ENCODE data around the gene MBP.

Gene MBP

DNA sequence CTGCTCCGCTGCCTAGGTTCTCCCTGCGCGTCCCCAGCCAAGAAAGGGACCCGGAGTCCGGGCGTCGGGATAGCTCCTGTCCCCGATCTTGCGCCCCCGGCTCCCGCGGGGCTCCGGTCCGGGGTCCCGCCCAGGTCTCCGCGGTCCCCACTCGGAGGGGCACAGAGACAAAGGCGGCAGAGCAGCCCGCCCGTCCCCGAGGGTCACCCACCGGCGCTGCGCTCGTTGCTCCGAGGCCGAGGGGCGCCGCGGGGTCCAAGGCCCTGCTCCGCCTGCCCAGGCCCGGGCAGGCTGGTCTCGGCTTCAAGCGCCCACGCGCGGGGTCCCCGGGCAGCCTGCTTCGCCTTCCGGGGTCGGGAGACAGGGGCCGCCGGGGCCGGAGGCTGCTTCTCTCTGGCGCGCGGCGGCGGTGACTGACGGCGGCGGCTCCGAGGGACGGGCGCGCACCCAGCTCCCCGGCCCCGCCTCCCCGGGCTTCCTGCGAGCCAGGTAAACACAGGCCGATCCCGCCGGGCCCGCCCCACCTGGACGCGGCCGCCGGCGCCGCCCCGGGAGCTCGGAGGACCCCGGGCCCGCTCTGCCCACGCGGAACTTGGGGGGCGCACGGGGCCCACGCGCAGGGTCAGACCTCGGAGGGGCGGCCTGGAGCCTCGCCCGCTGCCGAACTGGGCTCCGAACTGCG, at the start of gene MBP:
MBP (minus strand) TSS at position 415 of the 682 bp plus-strand sequence. CDS start 27,522 bp downstream, outside the sequence.
- Histone ChIP-seq H3K36me3 (ENCODE audit: control insufficient read depth, low read depth, low read length) (no peaks in the 10 kb centered on the region), H3K4me1 (ENCODE audit: control insufficient read depth, low read depth, low read length) (no peaks in the 10 kb centered on the region), H3K9ac (ENCODE audit: low read length) (no peak within 1 kb of the TSS), H3K27me3 (ENCODE audit: control insufficient read depth, insufficient read depth, low read length) (peaks cover 49% of the 10 kb centered on the region), H3K4me3 (ENCODE audit: low read length) (peak within 1 kb of the TSS; percentile 61), H3K27ac (ENCODE audit: low read length) (no peak within 1 kb of the TSS), H3K9me3 (ENCODE audit: control insufficient read depth, low read depth, low read length) (no peaks in the 10 kb centered on the region)

DNA sequence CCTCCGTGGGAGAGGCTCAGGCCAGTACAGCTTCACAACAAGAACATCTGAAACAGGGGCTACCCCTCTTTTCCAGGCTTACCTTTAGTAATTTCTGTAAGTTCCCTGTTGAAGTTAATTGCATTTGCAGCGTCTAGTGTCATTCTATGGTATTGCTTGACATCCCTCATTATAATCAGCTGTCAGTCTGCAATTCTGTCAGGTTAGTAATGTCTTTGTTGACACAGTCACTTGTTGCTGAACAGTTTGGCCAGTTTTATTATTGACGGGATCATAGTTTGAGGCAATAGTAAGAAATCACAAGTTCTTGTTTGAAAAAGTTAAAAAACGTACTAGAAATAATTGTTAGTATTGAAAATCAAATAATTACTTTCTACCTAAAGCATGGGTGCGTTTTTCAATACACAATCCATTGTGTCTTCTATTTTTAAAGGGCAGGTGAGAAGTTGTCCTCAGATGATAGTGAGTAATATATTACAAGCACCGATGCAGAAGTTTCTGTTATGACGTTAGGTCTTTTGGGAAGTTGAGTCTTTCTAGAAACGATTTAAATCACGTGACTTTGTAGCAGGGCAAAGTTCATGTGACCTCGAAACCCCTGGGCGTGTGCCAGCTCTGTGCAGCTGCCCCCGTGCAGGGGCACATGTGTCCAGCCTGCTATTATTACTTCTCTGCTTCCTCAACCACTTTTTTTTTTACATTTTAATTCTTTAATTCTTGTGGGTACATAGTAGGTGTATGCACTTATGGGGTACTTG, 49.5 kb upstream of the MBP start:
- Histone ChIP-seq H3K9me3 (ENCODE audit: control insufficient read depth, low read depth, low read length) (no peaks in the 10 kb centered on the region), H3K4me3 (ENCODE audit: low read length) (no peak overlapping the region), H3K36me3 (ENCODE audit: control insufficient read depth, low read depth, low read length) (no peaks in the 10 kb centered on the region), H3K9ac (ENCODE audit: low read length) (no peak overlapping the region), H3K27me3 (ENCODE audit: control insufficient read depth, insufficient read depth, low read length) (no peaks in the 10 kb centered on the region), H3K27ac (ENCODE audit: low read length) (no peak overlapping the region), H3K4me1 (ENCODE audit: control insufficient read depth, low read depth, low read length) (no peaks in the 10 kb centered on the region)

DNA sequence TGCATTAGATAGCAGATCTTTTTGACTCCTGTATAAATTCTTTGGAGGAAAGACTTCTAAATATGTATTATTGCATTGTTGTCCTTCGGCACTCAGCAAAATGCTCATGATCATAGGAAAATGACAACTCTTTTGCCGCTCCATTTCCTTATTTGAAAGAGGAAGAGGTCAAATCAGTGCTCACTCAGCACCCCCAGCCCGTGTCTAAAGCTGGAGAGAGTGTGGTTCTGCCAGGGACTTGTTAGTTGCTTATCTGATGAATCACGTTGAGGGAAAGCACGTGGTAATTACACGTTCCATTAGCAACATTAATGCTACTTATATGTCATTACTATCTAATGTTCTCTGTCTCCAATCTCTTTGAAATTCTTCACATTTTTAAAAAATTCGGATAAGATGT, 46.0 kb upstream of the MBP start:
- Histone ChIP-seq H3K9me3 (ENCODE audit: control insufficient read depth, low read depth, low read length) (no peaks in the 10 kb centered on the region), H3K4me3 (ENCODE audit: low read length) (no peak overlapping the region), H3K27ac (ENCODE audit: low read length) (no peak overlapping the region), H3K4me1 (ENCODE audit: control insufficient read depth, low read depth, low read length) (no peaks in the 10 kb centered on the region), H3K36me3 (ENCODE audit: control insufficient read depth, low read depth, low read length) (no peaks in the 10 kb centered on the region), H3K9ac (ENCODE audit: low read length) (no peak overlapping the region), H3K27me3 (ENCODE audit: control insufficient read depth, insufficient read depth, low read length) (no peaks in the 10 kb centered on the region)

DNA sequence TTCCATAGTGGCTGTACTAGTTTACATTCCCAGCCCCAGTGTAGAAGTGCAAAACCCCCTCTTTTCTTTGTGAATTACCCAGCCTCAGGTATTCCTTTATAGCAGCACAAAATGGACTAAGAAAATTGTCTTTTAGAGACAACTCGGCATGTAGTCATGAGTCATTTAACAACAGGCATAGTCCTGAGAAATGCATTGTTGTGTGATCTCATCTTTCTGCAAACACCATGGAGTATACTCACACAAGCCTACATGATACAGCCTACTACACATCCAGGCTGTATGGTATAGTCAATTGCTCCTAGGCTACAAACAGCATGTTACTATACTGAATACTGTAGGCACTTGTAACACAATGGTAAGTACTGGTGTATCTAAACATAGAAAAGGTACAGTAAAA, 44.4 kb upstream of the MBP start:
- Histone ChIP-seq H3K4me1 (ENCODE audit: control insufficient read depth, low read depth, low read length) (no peaks in the 10 kb centered on the region), H3K9me3 (ENCODE audit: control insufficient read depth, low read depth, low read length) (no peaks in the 10 kb centered on the region), H3K4me3 (ENCODE audit: low read length) (no peak overlapping the region), H3K9ac (ENCODE audit: low read length) (no peak overlapping the region), H3K36me3 (ENCODE audit: control insufficient read depth, low read depth, low read length) (no peaks in the 10 kb centered on the region), H3K27me3 (ENCODE audit: control insufficient read depth, insufficient read depth, low read length) (no peaks in the 10 kb centered on the region), H3K27ac (ENCODE audit: low read length) (no peak overlapping the region)

DNA sequence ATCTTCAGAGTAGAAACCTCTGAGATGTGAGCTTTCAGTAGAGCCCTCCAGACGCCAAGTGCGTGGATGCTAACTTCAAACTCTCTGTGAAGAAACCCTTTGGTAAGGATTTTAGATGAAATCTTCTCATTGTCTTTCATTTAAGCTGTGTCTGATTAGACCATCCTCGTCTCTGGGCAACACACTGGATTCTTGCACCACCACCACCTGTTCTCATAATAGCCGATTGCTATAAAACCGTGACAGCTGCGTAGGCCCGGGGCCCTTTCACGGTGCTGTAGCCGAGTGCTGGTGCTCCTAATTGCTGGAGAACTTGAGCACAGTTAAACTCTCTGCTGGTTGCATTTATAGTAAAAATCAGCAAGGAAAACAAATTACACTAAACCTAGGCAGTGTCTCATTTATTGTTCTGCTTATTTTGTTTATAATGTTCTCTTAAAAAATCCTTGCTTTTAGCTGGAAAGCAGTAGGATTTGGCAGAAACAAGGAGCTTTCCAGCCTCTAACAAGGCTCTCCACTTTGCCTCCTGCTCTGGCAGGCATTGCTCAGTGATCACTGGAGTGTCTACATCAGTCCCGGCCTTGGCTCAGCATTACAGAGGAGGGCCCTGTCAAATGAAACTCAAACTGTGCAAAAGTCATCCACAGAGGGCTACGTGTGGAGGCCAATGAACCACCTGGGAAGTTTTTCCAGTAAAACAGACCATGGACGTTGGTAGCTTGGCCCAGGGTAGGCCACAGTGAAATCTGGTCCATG, 40.9 kb upstream of the MBP start:
- no peaks in the 10 kb centered on the region for H3K36me3 ChIP-seq (ENCODE audit: control insufficient read depth, low read depth, low read length)
- H3K4me1 ChIP-seq (ENCODE audit: control insufficient read depth, low read depth, low read length): peaks cover 6% of the 10 kb centered on the region
- H3K4me3 ChIP-seq (ENCODE audit: low read length): no peak overlapping the region
- H3K27me3 ChIP-seq (ENCODE audit: control insufficient read depth, insufficient read depth, low read length): no peaks in the 10 kb centered on the region
- H3K9me3 ChIP-seq (ENCODE audit: control insufficient read depth, low read depth, low read length): no peaks in the 10 kb centered on the region
- no peak overlapping the region for H3K9ac ChIP-seq (ENCODE audit: low read length)
- no peak overlapping the region for H3K27ac ChIP-seq (ENCODE audit: low read length)

DNA sequence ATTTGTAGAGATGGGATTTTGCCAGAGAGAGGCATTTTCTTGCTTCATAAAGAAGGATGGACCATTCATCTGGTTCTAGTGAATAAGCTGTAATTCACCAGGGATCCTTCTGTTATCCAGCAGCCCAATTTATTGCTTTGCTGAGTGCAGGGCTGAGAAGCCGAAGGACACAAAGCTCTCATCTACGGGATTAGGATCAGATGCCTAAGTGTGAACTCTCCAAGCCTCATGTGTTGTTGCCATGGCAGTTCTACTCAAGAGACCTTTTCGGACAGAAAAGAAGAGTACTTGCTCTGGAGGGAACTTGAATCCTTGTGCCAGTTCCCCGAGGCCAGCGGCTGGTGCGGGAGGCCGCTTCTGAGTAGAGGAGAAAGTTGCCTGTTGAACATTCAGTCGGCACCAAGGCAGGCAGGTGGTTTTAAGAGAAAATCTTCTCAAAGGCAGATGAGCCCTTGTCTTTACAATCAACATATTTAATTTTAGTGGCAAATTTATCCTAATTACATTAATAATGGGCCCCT, 38.4 kb upstream of the MBP start:
- H3K4me3 ChIP-seq (ENCODE audit: low read length): no peak overlapping the region
- no peak overlapping the region for H3K9ac ChIP-seq (ENCODE audit: low read length)
- H3K36me3 ChIP-seq (ENCODE audit: control insufficient read depth, low read depth, low read length): no peaks in the 10 kb centered on the region
- peaks cover 22% of the 10 kb centered on the region for H3K4me1 ChIP-seq (ENCODE audit: control insufficient read depth, low read depth, low read length)
- H3K9me3 ChIP-seq (ENCODE audit: control insufficient read depth, low read depth, low read length): no peaks in the 10 kb centered on the region
- no peak overlapping the region for H3K27ac ChIP-seq (ENCODE audit: low read length)
- no peaks in the 10 kb centered on the region for H3K27me3 ChIP-seq (ENCODE audit: control insufficient read depth, insufficient read depth, low read length)

DNA sequence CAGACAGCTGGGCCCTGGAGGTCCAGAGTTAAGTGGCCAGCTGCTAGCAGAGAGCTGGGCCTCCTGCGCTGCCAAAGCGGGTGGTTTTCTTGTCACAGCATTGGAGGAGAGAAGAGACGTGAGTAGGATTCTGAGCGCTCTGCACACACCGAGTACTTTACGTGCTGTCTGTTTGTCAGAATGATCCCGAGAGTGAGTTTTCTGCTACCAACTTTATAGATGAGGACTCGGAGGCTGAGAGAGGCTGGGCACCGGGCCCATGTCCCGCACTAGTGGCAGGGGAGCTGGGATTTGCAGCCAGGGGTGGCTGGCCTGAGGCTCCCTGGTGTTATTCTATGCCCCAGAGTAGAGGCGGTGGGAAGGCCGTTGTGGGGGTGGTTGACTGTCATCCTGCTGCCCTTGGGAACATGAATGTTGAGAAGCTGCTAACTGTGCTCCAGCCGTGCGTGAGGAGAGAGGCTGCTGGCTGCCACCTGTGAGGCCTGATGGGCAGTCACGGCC, 36.3 kb upstream of the MBP start:
- no peak overlapping the region for H3K4me3 ChIP-seq (ENCODE audit: low read length)
- H3K9me3 ChIP-seq (ENCODE audit: control insufficient read depth, low read depth, low read length): no peaks in the 10 kb centered on the region
- no peak overlapping the region for H3K9ac ChIP-seq (ENCODE audit: low read length)
- no peaks in the 10 kb centered on the region for H3K27me3 ChIP-seq (ENCODE audit: control insufficient read depth, insufficient read depth, low read length)
- peaks cover 22% of the 10 kb centered on the region for H3K4me1 ChIP-seq (ENCODE audit: control insufficient read depth, low read depth, low read length)
- no peak overlapping the region for H3K27ac ChIP-seq (ENCODE audit: low read length)
- H3K36me3 ChIP-seq (ENCODE audit: control insufficient read depth, low read depth, low read length): no peaks in the 10 kb centered on the region

DNA sequence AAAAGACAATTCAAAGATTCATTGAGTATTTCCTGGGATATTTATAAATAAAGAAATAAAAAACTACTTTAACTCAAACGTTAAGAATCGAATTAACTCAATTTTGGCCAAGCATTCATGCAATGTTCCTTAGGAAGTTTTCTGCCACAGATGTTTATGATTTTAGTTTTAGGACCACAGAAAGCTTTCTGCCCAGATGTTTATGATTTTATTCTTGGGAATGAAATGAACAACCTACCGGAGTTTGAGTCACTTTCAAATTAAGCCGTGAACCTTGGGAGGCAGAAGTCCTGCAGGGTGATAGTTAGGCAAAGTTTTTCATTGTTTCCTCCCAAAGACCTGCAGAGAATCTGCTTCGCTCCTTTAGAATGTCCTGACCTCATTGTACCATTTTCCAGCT, 34.7 kb upstream of the MBP start:
- H3K9ac ChIP-seq (ENCODE audit: low read length): no peak overlapping the region
- peaks cover 22% of the 10 kb centered on the region for H3K4me1 ChIP-seq (ENCODE audit: control insufficient read depth, low read depth, low read length)
- no peak overlapping the region for H3K4me3 ChIP-seq (ENCODE audit: low read length)
- no peaks in the 10 kb centered on the region for H3K9me3 ChIP-seq (ENCODE audit: control insufficient read depth, low read depth, low read length)
- no peaks in the 10 kb centered on the region for H3K36me3 ChIP-seq (ENCODE audit: control insufficient read depth, low read depth, low read length)
- no peak overlapping the region for H3K27ac ChIP-seq (ENCODE audit: low read length)
- H3K27me3 ChIP-seq (ENCODE audit: control insufficient read depth, insufficient read depth, low read length): no peaks in the 10 kb centered on the region

DNA sequence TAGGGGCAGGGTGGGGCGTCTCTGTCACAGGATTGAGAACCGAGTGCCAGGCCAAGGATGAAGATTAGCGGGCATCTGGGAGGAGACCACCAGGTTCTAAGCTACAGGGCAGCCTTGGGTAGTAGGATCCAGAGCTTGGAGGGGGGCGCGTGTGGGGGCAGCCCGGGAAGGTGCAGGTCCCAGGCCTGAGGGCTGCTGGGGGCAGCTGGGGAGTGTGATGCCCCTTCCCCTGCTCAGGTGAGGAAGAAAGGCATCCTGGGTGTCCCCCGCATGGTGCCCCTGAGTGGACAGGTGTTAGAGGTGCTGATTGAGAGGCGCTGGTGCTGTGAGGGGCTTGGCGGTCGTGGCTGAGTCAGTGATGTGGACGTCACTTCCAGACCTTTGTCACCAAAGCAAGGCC, 33.9 kb upstream of the MBP start:
- H3K4me1 ChIP-seq (ENCODE audit: control insufficient read depth, low read depth, low read length): peaks cover 25% of the 10 kb centered on the region
- H3K9me3 ChIP-seq (ENCODE audit: control insufficient read depth, low read depth, low read length): no peaks in the 10 kb centered on the region
- no peak overlapping the region for H3K9ac ChIP-seq (ENCODE audit: low read length)
- no peaks in the 10 kb centered on the region for H3K27me3 ChIP-seq (ENCODE audit: control insufficient read depth, insufficient read depth, low read length)
- H3K4me3 ChIP-seq (ENCODE audit: low read length): no peak overlapping the region
- no peaks in the 10 kb centered on the region for H3K36me3 ChIP-seq (ENCODE audit: control insufficient read depth, low read depth, low read length)
- H3K27ac ChIP-seq (ENCODE audit: low read length): no peak overlapping the region

DNA sequence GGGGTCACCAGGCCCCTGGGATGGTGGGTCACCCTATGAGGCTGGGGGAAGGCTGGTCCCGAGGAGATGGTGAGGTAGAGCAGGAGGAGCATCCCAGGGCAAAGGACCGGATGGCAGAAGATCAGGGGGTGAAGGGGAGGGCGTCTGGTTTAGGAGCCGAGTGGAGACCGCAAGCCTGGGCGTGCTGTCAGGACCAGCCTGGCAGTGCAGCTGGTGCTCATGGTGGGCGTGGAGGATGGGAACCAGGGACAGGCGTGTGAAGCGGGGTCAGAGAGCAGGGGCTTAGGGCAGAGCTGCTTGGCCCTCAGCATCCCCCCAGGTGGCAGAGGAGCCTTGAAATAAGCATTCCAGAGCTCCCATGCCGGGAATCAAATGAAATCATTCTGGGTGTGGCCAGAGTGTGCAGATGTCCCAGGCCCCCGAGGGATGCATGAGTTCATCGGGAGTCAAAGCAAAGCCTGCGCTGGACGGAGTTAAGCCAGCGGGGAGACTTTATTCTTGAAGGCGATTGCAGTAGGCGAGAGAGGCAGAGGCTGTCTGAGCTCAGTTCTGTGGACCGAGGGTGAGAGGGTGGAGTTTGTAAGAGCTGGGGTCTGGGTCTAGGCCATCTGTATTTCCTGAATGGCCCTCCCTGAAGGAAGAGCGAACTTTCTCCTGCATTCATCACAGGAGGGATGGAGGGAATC, 33.1 kb upstream of the MBP start:
- Histone ChIP-seq H3K9ac (ENCODE audit: low read length) (no peak overlapping the region), H3K9me3 (ENCODE audit: control insufficient read depth, low read depth, low read length) (no peaks in the 10 kb centered on the region), H3K27ac (ENCODE audit: low read length) (no peak overlapping the region), H3K36me3 (ENCODE audit: control insufficient read depth, low read depth, low read length) (no peaks in the 10 kb centered on the region), H3K4me3 (ENCODE audit: low read length) (no peak overlapping the region), H3K27me3 (ENCODE audit: control insufficient read depth, insufficient read depth, low read length) (no peaks in the 10 kb centered on the region), H3K4me1 (ENCODE audit: control insufficient read depth, low read depth, low read length) (peaks cover 32% of the 10 kb centered on the region)
